Measurements from ENCODE around the gene LBX1. TPM values are rescaled to one million over a fixed set of nuclear protein-coding genes. Genes with fewer than 3 reads are reported as not detected.

The LBX1 gene
- total and polyA plus RNA-seq, 2 donors = not detected

GRCh38 chr10:101258179-101258885, 29.1 kb upstream of the LBX1 start:
- H3K36me3 ChIP-seq (ENCODE audit: insufficient read depth) = no peaks in the 10 kb centered on the region
- H3K4me3 ChIP-seq (ENCODE audit: low read depth, low read length) = no peak overlapping the region
- H3K4me1 ChIP-seq (ENCODE audit: insufficient read depth) = no peaks in the 10 kb centered on the region
- WGBS = 92% methylated on average over 4 of the region's 4 CpGs
- H3K27ac ChIP-seq (ENCODE audit: low read depth) = no peak overlapping the region
- DNase-seq (ENCODE audit: extremely low spot score) = no peak

GRCh38 chr10:101257491-101257890, 28.2 kb upstream of the LBX1 start:
- no peak overlapping the region for H3K27ac ChIP-seq (ENCODE audit: low read depth)
- no peak for DNase-seq (ENCODE audit: extremely low spot score)
- H3K4me3 ChIP-seq (ENCODE audit: low read depth, low read length) = no peak overlapping the region
- 88% methylated on average over 4 of the region's 4 CpGs for WGBS
- no peaks in the 10 kb centered on the region for H3K4me1 ChIP-seq (ENCODE audit: insufficient read depth)
- H3K36me3 ChIP-seq (ENCODE audit: insufficient read depth) = no peaks in the 10 kb centered on the region

- no peak for DNase-seq (ENCODE audit: extremely low spot score)
- H3K36me3 ChIP-seq (ENCODE audit: insufficient read depth) = no peaks in the 10 kb centered on the region
- H3K4me3 ChIP-seq (ENCODE audit: low read depth, low read length) = no peak overlapping the region
- H3K27ac ChIP-seq (ENCODE audit: low read depth) = no peak overlapping the region
- WGBS = 70% methylated on average over 3 of the region's 3 CpGs
- no peaks in the 10 kb centered on the region for H3K4me1 ChIP-seq (ENCODE audit: insufficient read depth)
Measured at GRCh38 chr10:101257084-101257483, 27.8 kb upstream of the LBX1 start.

GRCh38 chr10:101256387-101256786, 27.1 kb upstream of the LBX1 start:
- WGBS = 89% methylated on average over 1 of the region's 1 CpG
- Histone ChIP-seq H3K4me3 (ENCODE audit: low read depth, low read length) (no peak overlapping the region), H3K36me3 (ENCODE audit: insufficient read depth) (no peaks in the 10 kb centered on the region), H3K4me1 (ENCODE audit: insufficient read depth) (no peaks in the 10 kb centered on the region), H3K27ac (ENCODE audit: low read depth) (no peak overlapping the region)
- no peak for DNase-seq (ENCODE audit: extremely low spot score)

GRCh38 chr10:101250136-101250535, 20.9 kb upstream of the LBX1 start:
- H3K27ac ChIP-seq (ENCODE audit: low read depth) = no peak overlapping the region
- H3K4me3 ChIP-seq (ENCODE audit: low read depth, low read length) = no peak overlapping the region
- no peaks in the 10 kb centered on the region for H3K4me1 ChIP-seq (ENCODE audit: insufficient read depth)
- no peaks in the 10 kb centered on the region for H3K36me3 ChIP-seq (ENCODE audit: insufficient read depth)
- DNase-seq (ENCODE audit: extremely low spot score) = no peak
- WGBS = 78% methylated on average over 7 of the region's 7 CpGs

GRCh38 chr10:101249171-101249581, 19.9 kb upstream of the LBX1 start:
- no peak for DNase-seq (ENCODE audit: extremely low spot score)
- 30% methylated on average over 15 of the region's 15 CpGs for WGBS
- Histone ChIP-seq H3K27ac (ENCODE audit: low read depth) (no peak overlapping the region), H3K4me1 (ENCODE audit: insufficient read depth) (no peaks in the 10 kb centered on the region), H3K36me3 (ENCODE audit: insufficient read depth) (no peaks in the 10 kb centered on the region), H3K4me3 (ENCODE audit: low read depth, low read length) (no peak overlapping the region)

- no peaks in the 10 kb centered on the region for H3K36me3 ChIP-seq (ENCODE audit: insufficient read depth)
- no peak for DNase-seq (ENCODE audit: extremely low spot score)
- no peaks in the 10 kb centered on the region for H3K4me1 ChIP-seq (ENCODE audit: insufficient read depth)
- H3K4me3 ChIP-seq (ENCODE audit: low read depth, low read length) = no peak overlapping the region
- no peak overlapping the region for H3K27ac ChIP-seq (ENCODE audit: low read depth)
- 90% methylated on average over 2 of the region's 2 CpGs for WGBS
Measured at GRCh38 chr10:101246639-101247038, 17.4 kb upstream of the LBX1 start.

- H3K27ac ChIP-seq (ENCODE audit: low read depth) = no peak overlapping the region
- no peaks in the 10 kb centered on the region for H3K4me1 ChIP-seq (ENCODE audit: insufficient read depth)
- H3K36me3 ChIP-seq (ENCODE audit: insufficient read depth) = no peaks in the 10 kb centered on the region
- no peak overlapping the region for H3K4me3 ChIP-seq (ENCODE audit: low read depth, low read length)
- 38% methylated on average over 9 of the region's 9 CpGs for WGBS
- DNase-seq (ENCODE audit: extremely low spot score) = no peak
Measured at GRCh38 chr10:101244321-101245050, 15.2 kb upstream of the LBX1 start.

GRCh38 chr10:101241840-101242707, 12.8 kb upstream of the LBX1 start:
- H3K36me3 ChIP-seq (ENCODE audit: insufficient read depth) = no peaks in the 10 kb centered on the region
- no peak overlapping the region for H3K4me3 ChIP-seq (ENCODE audit: low read depth, low read length)
- DNase-seq (ENCODE audit: extremely low spot score) = no peak
- H3K27ac ChIP-seq (ENCODE audit: low read depth) = no peak overlapping the region
- H3K4me1 ChIP-seq (ENCODE audit: insufficient read depth) = no peaks in the 10 kb centered on the region
- WGBS = 82% methylated on average over 21 of the region's 21 CpGs

- Histone ChIP-seq H3K36me3 (ENCODE audit: insufficient read depth) (no peaks in the 10 kb centered on the region), H3K4me1 (ENCODE audit: insufficient read depth) (no peaks in the 10 kb centered on the region), H3K27ac (ENCODE audit: low read depth) (no peak overlapping the region), H3K4me3 (ENCODE audit: low read depth, low read length) (no peak overlapping the region)
- DNase-seq (ENCODE audit: extremely low spot score) = no peak
- WGBS = 18% methylated on average over 24 of the region's 24 CpGs
Measured at GRCh38 chr10:101238732-101239105, 9.5 kb upstream of the LBX1 start.

GRCh38 chr10:101237982-101238731, 8.9 kb upstream of the LBX1 start:
- Histone ChIP-seq H3K36me3 (ENCODE audit: insufficient read depth) (no peaks in the 10 kb centered on the region), H3K4me3 (ENCODE audit: low read depth, low read length) (no peak overlapping the region), H3K27ac (ENCODE audit: low read depth) (no peak overlapping the region), H3K4me1 (ENCODE audit: insufficient read depth) (no peaks in the 10 kb centered on the region)
- 18% methylated on average over 31 of the region's 31 CpGs for WGBS
- DNase-seq (ENCODE audit: extremely low spot score) = no peak

GRCh38 chr10:101237081-101237981, 8.1 kb upstream of the LBX1 start:
- H3K4me3 ChIP-seq (ENCODE audit: low read depth, low read length) = no peak overlapping the region
- DNase-seq (ENCODE audit: extremely low spot score) = no peak
- WGBS = 10% methylated on average over 38 of the region's 38 CpGs

More at GRCh38 chr10:101237081-101237981, 8.1 kb upstream of the LBX1 start:
- no peaks in the 10 kb centered on the region for H3K4me1 ChIP-seq (ENCODE audit: insufficient read depth)
- no peaks in the 10 kb centered on the region for H3K36me3 ChIP-seq (ENCODE audit: insufficient read depth)
- no peak overlapping the region for H3K27ac ChIP-seq (ENCODE audit: low read depth)
